Suppressor macrophage treated with lipopolysaccharide for 1 hour (primary cell): Measurements from ENCODE around the gene HES5.

Experiments used
- DNase-seq, 3 donors: peaks; one replicate each; pipeline ENCODE4 v3.0.0-alpha.2; 2020 to 2022

The HES5 gene

DNA sequence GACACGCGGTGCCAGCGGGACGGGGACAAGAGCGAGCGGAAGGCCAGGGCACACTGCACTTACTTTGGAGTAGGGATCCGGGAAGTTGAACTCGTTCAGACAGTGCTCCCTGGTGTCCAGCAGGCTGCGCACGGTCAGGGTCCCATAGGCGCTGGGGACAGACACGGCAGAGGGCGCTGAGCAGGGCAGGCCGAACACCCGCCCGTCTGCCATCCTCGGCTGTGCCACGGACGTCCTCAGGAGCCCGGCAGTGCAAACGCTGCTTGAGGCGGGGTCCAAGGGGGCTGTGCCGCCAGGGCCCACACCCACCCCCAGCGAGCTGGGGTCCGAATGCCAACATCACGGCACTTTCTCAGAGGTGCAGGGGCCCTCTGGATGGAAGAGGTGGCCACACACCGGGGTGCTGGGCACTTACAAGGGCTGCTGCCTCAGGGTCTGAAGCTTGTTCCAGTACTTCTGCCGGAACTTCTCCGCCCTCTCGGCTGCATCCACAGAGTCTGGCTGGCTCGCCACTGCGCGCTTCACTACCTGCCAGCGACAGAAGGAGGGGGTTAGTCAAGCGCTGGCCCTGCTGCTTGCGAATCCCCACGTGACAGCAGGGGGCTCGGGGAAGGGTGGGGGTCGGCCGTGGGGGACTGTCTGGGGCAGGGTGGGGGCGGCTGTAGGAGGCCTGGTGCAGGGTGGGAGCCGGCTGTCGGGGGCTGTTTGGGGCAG, 16.0 kb downstream of the HES5 start:
- no peak for DNase-seq

DNA sequence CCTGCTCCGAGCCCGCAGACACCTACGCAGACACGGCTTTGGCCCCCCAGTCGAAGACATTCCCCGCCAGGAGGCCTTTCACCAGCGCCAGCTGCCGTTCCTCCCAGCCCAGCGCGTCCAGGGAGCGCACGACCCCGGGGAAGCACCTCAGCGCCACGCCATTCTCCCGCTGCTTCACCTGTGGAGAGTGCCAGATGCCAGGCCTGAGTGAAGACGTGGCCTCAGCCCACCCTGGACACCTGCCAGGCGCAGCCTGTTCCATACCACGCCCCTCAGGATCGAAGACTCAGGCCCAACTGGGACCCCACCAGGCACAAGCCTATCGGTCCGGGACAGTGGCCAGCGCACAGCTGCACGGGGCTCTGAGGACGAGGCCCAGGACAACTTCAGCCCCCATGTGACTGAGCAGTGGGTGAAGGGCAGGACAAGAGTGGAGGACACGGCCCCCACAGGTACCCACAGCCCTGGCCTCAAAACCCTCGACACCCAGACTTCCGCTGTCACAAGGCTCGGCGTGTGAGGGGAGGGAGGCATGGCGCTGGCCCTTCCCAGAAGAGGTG, 17.1 kb downstream of the HES5 start:
- no peak for DNase-seq

DNA sequence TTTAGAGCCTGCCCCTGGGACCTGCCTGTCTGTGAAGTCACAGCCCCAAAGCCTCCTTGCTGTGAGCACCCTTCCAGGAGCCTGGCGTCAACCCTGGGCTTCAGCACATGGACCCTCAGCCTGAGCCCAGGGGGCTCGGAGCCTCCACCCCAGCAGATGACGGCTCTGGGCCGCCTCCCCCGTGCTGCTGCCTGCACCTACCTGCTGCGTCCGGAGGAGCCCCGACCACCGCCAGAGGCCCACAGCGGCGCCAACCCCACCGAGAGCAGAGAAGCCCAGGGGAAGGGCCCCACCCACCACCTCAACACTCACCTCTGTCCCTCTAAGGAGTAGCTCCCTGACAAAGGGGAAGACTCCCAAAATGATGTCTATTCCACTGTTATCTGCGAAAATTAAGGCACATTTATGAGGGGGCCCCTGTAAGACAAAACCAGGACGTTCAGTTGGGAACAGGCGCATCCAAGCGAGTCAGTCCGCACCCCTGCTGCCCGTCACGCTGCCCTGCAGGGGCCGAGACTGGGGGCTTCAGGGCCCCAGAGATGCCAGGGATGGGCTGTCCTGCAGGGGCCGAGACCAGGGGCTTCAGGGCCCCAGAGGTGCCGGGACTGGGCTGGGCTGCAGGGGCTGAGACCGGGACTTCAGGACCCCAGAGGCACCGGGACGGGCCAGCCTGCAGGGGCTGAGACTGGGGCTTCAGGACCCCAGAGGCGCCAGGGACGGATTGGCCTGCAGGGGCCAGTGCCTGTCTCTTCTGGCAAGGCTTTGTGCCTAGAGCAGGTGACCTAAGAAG, 19.5 kb downstream of the HES5 start:
- DNase-seq: no peak

DNA sequence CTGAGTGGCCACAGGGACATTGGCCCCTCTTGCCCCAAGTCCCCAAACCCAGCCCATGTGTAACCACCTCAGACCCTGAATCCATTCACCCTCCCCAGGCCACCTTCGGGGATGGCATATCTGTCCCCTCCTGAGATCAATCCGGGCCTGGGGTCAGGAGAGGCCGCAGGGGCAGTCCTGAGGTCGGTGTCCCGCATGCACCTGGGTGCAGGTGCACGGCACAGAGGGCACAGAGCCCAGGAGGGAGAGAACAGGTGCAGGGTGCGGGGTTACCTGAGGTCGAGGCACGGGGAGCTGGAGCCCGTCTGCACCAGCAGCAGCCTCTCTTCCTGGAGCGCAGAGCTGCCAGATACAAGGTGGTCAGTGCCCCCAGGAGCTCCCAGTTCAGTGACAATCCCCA, 20.5 kb downstream of the HES5 start:
- DNase-seq: no peak

DNA sequence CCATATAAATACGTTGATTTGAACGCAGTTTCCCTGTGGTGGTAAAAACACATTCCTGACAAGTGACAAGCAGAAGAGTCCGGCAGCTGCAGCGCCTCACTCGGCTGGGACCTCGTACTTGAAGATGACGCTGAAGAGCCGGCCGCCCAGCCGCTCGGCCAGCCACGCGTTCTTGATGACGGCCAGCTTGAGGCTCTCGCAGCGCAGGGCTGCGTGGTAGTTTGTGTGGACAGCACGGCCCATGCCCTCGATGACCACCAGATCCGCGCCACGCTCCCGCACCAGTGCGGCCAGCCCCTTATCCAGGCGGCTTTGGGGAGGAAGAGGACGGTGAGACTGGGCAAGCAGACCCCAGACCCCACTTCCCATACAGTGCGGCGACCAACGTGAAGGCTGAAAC, 21.3 kb downstream of the HES5 start:
- no peak for DNase-seq

DNA sequence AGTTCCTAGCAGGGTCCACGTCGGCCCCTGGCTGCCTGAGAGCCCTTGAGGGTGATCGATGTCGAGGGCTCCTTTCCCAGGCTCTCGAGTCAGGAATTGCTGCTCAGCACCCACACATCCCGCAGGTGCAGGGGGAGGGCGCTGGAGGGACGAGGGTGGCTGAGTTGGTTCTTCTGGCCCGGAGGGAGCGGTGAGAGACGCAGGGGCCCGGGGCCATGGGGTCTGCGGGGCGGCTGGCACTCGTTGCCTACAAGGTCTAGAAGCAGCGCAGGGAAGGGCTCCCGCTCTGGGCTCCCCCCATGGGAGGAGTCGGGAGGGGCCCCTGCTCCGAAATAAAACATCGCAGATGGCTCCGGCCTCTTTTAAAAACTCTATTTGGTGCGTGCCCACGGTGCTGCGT, 21.9 kb downstream of the HES5 start:
- DNase-seq: no peak

DNA sequence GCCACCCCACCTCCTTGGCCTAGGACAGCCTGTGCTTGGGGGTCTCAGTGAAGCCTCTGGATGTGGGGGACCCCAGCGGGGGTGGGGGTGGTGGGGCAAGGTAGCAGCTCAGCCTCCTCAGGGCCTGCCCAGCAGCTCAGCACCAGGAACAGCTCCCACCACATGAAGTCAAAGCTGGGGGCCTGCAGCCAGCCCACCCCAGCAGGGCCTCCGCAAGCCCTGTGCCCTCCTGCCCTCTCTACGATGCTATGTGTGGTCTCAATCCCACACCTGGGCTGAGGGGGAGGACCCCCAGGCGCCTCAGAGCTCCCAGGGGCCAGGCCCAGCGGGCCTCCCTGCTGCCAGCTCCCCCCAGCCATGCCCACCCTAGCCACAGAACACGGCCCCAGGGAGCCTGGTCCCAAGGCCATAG, 22.3 kb downstream of the HES5 start:
- no peak for DNase-seq

DNA sequence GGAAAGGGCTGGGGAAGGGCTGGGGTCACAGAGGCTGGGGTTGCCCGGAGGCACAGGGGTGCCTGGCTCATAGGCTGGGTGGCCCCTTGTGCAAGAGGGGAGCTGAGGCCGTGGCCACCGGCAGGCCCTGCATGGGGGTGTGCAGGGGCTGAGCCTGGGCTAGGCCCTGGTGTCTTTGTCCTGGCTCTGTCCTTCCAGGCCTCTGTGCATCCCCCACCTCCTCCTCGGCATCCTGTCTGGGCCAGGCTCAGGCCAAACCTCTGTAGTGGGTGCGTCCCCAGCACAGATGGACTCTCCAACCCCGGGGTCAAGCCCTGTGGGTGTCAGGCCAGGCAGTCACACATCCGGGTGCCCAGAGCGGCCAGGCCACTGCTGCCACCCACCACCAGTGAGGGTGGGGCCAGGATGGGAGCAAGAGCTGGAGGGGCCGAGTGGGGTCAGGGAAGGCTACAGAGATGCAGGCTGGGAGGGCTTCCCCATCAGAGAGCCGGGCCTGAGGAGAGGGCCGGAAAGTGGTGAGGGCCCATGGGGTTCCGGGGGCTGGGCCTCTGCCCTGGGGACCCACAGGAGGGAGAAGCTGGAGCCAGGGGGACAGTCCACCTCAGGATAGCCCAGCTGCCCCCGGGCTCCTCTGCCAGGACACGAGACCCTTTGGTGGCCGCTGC, 23.0 kb downstream of the HES5 start:
- DNase-seq: no peak

DNA sequence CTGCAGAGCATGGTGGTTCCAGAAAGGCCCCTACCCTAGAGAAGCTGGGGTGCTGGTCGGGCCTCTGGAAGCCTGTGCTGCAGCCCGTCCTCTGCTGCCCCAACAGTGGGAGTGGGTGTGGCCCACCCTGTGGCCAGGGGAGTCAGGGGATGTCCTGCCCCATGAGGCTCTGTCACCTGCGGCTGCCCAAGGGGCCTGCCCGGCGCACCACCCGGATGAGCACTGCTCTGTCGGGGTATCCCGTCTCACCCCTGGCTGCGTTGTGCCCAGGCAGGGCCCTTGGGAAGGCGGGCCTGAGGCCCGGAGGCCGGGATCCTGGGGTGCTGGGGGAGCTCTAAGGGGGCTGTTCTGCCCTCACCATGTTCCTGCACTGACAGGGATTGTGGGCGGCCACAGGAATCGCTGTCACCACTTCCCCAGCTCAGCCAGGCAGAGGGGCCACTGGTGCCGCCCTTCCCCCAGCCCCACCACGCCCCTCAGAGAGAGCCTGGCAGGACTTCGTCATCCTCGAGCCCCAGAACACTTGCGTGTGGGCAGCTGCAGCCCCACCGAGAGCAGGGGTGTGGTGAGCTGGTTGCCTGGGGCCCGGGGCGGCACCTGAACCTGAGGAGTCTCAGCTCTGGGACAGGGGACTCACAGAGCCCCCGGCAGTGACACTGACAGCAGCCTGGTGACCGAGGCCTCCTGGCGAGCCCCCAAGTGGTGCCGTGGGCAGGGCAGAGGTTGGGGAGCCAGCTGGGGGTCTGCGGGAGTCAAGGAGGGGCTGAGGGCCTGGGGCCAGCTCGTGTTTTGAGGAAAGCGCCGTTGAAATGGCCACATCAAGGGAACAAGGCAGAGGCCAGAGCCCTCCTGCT, 23.8 kb downstream of the HES5 start:
- DNase-seq: no peak

DNA sequence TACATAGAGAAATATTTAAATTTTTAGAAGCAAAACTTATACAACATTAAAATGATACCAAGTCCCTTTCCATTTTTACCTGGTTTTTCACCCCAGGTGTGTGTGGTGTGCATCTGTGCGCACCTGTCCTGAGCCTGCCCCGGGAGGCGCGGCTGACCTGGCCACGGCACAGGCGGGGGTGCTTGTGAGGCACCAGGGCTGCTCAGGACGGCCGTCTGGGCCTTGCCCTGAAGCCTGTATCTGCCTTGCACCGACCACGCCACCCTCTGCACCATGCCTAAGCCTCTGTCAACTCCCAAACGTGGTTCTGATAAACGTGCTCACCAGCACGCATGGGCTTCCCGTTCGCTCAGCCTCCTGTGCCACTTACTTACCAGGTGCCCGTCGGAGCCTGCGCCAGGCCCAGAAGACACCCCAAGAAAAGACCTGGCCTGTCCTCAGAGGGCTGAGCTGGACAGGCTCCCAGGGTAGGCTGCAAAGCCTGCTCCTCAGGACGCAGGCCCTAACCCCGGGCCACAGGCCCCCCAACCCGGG, 24.5 kb downstream of the HES5 start:
- no peak for DNase-seq

DNA sequence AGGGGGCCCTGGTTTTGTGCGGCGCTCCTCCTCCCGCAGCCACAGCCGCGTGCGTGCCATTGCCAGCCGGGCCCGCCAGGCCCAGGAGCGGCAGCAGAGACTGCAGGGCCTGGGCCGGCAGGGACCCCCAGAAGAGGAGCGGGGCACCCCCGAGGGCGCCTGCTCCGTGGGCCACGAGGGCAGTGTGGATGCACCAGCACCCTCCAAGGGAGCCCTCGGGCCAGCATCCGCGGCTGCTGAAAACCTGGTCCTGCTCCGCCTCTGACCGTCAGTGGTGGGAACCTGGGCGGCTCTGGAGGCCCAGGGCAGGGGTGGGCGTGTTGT, 25.2 kb downstream of the HES5 start:
- DNase-seq: no peak

DNA sequence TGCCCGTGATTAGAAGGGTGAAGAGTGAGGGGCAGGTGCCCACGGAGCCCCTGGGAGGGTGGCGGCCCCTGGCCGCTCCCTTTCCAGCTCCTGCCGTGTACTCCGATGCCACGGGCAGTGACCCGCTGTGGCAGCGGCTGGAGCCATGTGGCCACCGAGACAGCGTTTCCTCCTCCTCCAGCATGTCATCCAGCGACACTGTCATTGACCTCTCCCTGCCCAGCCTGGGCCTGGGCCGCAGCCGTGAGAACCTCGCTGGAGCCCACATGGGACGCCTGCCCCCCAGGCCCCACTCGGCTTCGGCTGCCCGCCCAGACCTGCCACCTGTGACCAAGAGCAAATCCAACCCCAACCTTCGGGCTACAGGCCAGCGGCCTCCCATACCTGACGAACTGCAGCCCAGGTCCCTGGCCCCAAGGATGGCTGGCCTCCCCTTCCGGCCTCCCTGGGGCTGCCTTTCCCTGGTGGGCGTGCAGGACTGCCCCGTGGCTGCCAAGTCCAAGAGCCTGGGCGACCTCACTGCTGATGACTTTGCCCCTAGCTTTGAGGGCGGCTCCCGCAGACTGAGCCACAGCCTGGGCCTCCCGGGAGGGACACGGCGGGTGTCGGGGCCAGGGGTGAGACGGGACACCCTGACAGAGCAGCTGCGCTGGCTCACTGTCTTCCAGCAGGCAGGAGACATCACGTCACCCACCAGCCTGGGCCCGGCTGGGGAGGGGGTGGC, 25.7 kb downstream of the HES5 start:
- DNase-seq: no peak

DNA sequence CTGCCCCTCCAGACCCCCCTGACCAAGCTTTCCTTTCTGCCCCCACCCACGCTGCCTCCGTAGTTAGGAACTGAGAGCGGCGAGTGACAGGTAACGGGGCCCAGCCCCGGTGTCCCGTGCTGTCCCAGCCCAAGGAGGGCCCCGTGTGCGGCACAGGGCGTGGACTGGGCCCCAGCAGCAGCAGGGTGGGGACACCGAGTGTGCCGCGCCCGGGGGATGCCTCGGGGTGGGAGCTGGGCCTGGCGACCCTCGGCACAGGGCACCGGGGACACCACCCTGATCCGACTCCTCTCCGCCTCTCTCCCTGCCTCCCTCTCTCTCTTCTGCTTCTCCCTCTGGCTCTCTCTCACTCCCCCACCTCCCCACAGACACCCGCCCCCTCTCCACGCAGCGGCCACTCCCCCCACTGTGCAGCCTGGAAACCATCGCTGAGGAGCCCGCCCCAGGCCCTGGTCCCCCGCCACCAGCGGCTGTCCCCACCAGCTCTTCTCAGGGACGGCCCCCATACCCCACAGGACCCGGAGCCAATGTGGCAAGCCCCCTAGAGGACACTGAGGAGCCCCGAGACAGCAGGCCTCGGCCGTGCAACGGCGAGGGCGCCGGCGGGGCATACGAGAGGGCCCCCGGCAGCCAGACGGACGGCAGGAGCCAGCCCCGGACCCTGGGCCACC, 26.4 kb downstream of the HES5 start:
- DNase-seq: no peak

DNA sequence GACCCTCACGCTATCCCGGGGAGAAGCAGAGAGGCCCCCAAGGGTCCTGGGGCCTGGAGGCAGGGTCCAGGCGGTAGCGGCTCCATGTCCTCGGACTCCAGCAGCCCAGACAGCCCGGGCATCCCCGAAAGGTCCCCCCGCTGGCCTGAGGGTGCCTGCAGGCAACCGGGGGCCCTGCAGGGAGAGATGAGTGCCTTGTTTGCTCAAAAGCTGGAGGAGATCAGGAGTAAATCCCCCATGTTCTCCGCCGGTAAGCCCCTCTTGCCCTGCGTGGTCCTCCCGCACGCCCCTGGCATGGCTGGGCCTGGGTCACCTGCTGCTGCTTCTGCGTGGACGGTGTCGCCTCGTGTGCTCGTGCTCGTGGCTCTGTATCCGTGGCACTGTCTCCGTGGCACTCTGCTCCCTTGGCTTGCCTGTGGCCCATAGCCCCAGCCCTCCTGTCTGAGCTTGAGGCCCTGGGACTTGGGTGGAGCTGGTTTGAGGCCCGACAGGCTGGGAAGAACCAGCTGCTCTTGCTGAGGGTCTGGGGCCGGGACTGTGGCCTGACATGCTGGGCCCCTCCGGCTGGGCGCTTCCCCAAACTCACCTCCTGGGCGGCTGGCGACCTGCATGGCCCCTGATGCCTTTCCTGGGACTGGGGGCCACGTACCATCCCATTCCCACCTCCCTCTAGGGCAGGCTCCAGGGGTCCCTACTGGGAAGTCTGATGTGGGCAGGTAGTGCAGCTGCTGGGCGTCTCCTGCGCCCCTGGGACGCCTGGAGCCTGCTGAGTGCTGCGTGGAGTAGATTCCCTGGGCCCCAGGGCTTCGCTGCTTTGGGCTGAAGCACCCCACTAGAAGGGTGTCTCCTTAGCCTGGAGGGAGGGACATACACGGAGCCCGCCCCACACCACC, 27.2 kb downstream of the HES5 start:
- no peak for DNase-seq

DNA sequence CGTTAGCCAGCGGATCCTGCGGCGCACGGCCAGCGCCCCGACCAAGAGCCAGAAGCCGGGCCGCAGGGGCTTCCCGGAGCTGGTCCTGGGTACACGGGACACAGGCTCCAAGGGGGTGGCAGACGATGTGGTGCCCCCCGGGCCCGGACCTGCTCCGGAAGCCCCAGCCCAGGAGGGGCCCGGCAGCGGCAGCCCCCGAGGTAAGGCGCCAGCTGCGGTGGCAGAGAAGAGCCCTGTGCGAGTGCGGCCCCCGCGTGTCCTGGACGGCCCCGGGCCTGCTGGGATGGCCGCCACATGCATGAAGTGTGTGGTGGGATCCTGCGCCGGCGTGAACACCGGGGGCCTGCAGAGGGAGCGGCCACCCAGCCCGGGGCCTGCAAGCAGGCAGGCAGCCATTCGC, 27.9 kb downstream of the HES5 start:
- DNase-seq: no peak

DNA sequence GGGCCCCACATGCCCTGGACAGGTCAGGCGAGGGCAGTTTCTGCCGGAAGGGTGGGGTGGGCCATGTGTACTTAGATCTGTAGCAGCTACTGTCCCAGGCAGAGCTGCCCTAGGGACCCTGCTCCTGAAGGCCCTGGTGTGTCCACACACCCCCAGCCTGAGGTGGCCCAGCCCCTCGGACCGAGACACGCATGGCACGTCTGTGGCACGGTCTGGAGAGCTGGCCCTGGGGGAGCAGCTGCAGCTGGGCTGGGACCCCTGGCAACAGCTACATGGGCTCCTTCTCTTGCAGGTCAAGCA, 28.3 kb downstream of the HES5 start:
- DNase-seq: no peak

DNA sequence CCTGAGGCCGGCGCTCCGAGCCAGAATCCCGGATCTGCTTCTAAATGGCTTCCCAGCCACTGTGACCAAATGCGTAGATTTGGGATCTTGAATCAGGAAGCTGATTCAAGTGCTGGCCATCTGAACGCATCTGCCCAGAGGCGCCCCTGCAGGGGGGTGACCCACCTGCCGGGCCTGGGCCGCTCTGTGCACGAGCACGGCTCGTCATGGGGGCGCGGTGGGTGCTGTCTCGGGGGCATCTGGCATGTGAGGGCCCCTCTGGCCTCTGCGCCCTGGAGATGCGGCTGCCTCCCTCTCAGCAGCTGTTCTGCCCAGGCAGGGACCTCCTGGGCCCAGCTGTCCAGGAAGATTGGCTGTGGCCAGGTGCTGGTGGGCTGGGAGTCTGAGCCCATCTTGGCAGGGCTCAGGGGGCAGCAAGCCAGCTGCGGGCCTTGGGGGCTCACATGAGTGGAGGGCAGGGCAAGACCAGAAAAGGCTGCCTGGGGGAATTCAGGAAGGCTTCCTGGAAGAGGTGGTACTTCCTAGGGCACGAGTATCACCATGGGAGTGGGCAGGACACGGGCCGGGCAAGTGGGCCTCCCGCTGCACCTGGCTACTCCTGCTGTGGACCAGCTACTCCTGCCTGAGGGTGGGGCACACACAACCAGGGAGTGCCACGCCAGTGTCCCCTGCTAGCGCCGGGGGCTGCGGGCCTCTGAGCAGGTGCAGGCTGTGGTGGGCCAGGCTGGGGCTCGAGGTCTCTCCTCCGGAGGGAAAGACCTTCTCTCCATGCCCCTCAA, 28.8 kb downstream of the HES5 start:
- DNase-seq: no peak

DNA sequence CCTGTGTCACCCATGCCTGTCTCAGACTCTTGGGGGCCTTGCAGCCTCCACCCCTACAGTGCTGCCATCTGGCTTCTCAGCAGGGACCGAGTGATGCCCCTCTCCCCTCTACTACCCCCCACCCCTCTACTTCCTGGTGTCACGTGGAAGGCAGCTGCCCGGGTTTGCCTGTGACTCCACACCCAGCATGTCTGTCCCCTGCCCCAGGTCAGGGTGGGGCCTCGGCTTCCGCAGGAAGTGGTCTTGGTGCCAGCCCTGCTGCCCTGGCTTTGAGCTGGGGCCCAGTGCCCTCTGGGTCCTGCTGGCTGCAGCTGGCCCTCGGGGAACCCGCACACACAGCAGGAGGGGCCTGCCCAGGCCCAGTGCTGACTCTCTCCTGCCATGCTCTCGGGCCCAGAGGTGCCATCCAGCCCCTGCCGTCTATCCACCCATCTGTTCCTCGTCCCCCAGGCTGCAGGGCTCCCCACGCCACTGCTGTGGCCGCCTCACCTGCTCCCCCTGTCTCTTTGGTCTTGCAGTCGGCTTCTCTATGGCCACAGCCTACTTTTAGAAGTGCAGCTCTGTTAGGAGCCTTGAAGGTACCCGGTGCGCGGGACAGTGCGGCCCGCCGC, 30.0 kb downstream of the HES5 start:
- DNase-seq: no peak

DNA sequence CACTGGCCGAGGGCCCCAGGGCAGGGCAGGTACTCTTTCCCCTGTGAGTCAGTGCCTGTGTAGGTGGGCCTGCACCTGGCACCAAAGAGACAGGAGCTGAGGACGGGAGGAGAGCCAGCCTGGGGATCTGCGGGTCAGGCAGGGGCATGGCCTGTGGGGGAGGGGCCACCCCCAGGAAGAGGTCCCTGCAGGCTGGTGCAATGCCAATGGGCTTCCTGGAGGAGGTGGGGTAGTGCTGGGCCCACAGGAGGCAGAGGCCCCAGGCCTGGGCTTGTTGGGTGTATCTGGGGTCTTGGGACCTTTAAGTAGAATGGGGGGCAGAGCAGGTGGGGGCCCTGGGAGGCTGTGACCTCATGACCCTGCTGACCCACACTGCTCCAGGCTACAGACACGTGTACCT, 30.8 kb downstream of the HES5 start:
- DNase-seq: no peak
